H1 (cell line): ENCODE measurements around the gene UBASH3A. TPM values are rescaled to one million over a fixed set of nuclear protein-coding genes. Genes with fewer than 3 reads are reported as not detected.
A peak's percentile ranks its signal among the peaks of the same experiment; 100 is the strongest.

Experiments
- CTCF ChIA-PET: fragments of 300-600 bp; sonication (Branson Sonifier 250); formaldehyde crosslinking; loops from one replicate; lab custom pipeline; 2021; ENCODE audit not compliant: partially characterized antibody; lab: Charles Lee
- POLR2A ChIA-PET: fragments of 300-600 bp; sonication (Branson Sonifier 250); formaldehyde crosslinking; loops from one replicate; lab custom pipeline; 2021; ENCODE audit warnings: inconsistent platforms; ENCODE audit not compliant: partially characterized antibody; lab: Charles Lee
- DNase-seq, 2 experiments: peaks; one replicate each; pipeline versions ENCODE4 v3.0.0 to v3.0.0-alpha.2; 2010 to 2022; ENCODE audit warnings: low spot score in 2 of 2, low read depth in 1 of 2, mixed read lengths in 1 of 2
- FAIRE-seq: peaks from 2 replicates; lab custom pipeline; 2011; peaks lifted over from hg19 to GRCh38; lab: Jason Lieb, UNC
- H2AFZ ChIP-seq: 2 replicates; pipeline ENCODE4 v1.8.1; 2012; ENCODE audit warnings: low read length, inconsistent platforms
- H2AK5ac ChIP-seq: 2 replicates; pipeline ENCODE4 v1.6.1; 2013; ENCODE audit warnings: low read depth, low read length
- H2BK120ac ChIP-seq: replicated peaks from 2 replicates; pipeline ENCODE3; 2013; ENCODE audit warnings: low read depth, low read length, inconsistent platforms
- H2BK12ac ChIP-seq: 2 replicates; pipeline ENCODE4 v1.6.1; 2013; ENCODE audit warnings: low read depth, low read length
- H2BK15ac ChIP-seq: 2 replicates; pipeline ENCODE4 v1.6.1; 2013; ENCODE audit warnings: low read length
- H2BK20ac ChIP-seq: 2 replicates; pipeline ENCODE4 v1.6.1; 2013; ENCODE audit warnings: low read length
- H2BK5ac ChIP-seq: 2 replicates; pipeline ENCODE4 v1.6.1; 2013; ENCODE audit warnings: low read depth, low read length
- H3K14ac ChIP-seq: 2 replicates; pipeline ENCODE4 v1.6.1; 2013; ENCODE audit warnings: inconsistent platforms; ENCODE audit not compliant: insufficient read length
- H3K18ac ChIP-seq: 2 replicates; pipeline ENCODE4 v1.6.1; 2013; ENCODE audit warnings: low read length; ENCODE audit errors: extremely low read depth
- H3K23ac ChIP-seq: 2 replicates; pipeline ENCODE4 v1.6.1; 2013; ENCODE audit warnings: inconsistent platforms; ENCODE audit not compliant: insufficient read length
- H3K23me2 ChIP-seq: 2 replicates; pipeline ENCODE4 v1.6.1; 2013; ENCODE audit warnings: low read depth, low read length
- H3K27ac ChIP-seq: 2 replicates; pipeline ENCODE4 v1.6.1; 2011; ENCODE audit warnings: low read depth, low read length, inconsistent platforms
- H3K27me3 ChIP-seq, 4 experiments: replicated peaks in 1 of 4; 1 replicate in 1 of 4; 2 replicates in 3 of 4; pipeline versions ENCODE4 v1.6.1 to v1.8.1; 2011 to 2013; ENCODE audit warnings: low read length in 3 of 4, mild to moderate bottlenecking in 3 of 4, inconsistent platforms in 2 of 4, mixed read lengths in 2 of 4, moderate library complexity in 1 of 4; ENCODE audit not compliant: control insufficient read depth in 3 of 4, insufficient read depth in 3 of 4; ENCODE audit errors: extremely low read depth in 1 of 4
- H3K36me3 ChIP-seq, 4 experiments: 2 replicates each; pipeline versions ENCODE4 v1.6.1 to v1.8.1; 2011 to 2013; ENCODE audit warnings: mild to moderate bottlenecking in 4 of 4, low read length in 3 of 4, moderate library complexity in 2 of 4, control low read depth in 1 of 4, inconsistent platforms in 1 of 4; ENCODE audit not compliant: insufficient read depth in 4 of 4, control insufficient read depth in 2 of 4
- H3K4ac ChIP-seq: replicated peaks from 2 replicates; pipeline ENCODE3; 2013; ENCODE audit warnings: low read length, low read depth, mixed read lengths, inconsistent platforms; ENCODE audit not compliant: insufficient read length
- H3K4me1 ChIP-seq, 4 experiments: replicated peaks in 1 of 4; 1 replicate in 1 of 4; 2 replicates in 3 of 4; pipeline versions ENCODE4 v1.6.1 to v1.8.1; 2011 to 2013; ENCODE audit warnings: low read length in 3 of 4, inconsistent platforms in 2 of 4, mixed read lengths in 1 of 4; ENCODE audit not compliant: insufficient read depth in 4 of 4, control insufficient read depth in 3 of 4
- H3K4me2 ChIP-seq, 2 experiments: 2 replicates each; pipeline versions ENCODE4 v1.6.1 to v1.8.1; 2011 to 2013; ENCODE audit warnings: low read depth in 2 of 2, low read length in 2 of 2, control low read depth in 1 of 2, inconsistent platforms in 1 of 2, mild to moderate bottlenecking in 1 of 2; ENCODE audit not compliant: insufficient read depth in 1 of 2
- H3K4me3 ChIP-seq, 4 experiments: fragments of 200-600, 300-600 bp in 1 of 4; sonication (generic), shearing (Covaris generic), sonication (Bioruptor Twin) in 1 of 4; 2 replicates each; pipeline versions ENCODE4 v1.5.1 to v1.8.1; 2011 to 2016; ENCODE audit warnings: low read length in 4 of 4, low read depth in 3 of 4, control low read depth in 2 of 4, inconsistent platforms in 2 of 4, mild to moderate bottlenecking in 2 of 4, mixed read lengths in 1 of 4, moderate library complexity in 1 of 4; ENCODE audit not compliant: insufficient read depth in 2 of 4; ENCODE audit errors: extremely low read depth in 1 of 4
- H3K56ac ChIP-seq: replicated peaks from 2 replicates; pipeline ENCODE3; 2013; ENCODE audit warnings: low read depth, mild to moderate bottlenecking, mixed read lengths, low read length, inconsistent platforms; ENCODE audit not compliant: insufficient read length
- H3K79me1 ChIP-seq: 2 replicates; pipeline ENCODE4 v1.6.1; 2013; ENCODE audit warnings: low read depth, low read length, control low read depth
- H3K79me2 ChIP-seq, 2 experiments: 2 replicates each; pipeline versions ENCODE4 v1.6.1 to v1.8.1; 2012 to 2013; ENCODE audit warnings: low read length in 2 of 2, mild to moderate bottlenecking in 2 of 2, inconsistent platforms in 1 of 2; ENCODE audit not compliant: insufficient read depth in 2 of 2, control insufficient read depth in 1 of 2
- H3K9ac ChIP-seq, 4 experiments: replicated peaks in 1 of 4; 1 replicate in 1 of 4; 2 replicates in 3 of 4; pipeline versions ENCODE4 v1.6.1 to v1.8.1; 2011 to 2013; ENCODE audit warnings: low read depth in 3 of 4, low read length in 3 of 4, control low read depth in 2 of 4, mild to moderate bottlenecking in 2 of 4, moderate library complexity in 2 of 4, inconsistent platforms in 1 of 4; ENCODE audit errors: extremely low read depth in 1 of 4
- H3K9me3 ChIP-seq, 2 experiments: 2 replicates each; pipeline versions ENCODE4 v1.6.1 to v1.8.1; 2012 to 2013; ENCODE audit warnings: mild to moderate bottlenecking in 2 of 2, moderate library complexity in 2 of 2, control low read depth in 1 of 2, inconsistent platforms in 1 of 2, low read depth in 1 of 2, low read length in 1 of 2, mixed read lengths in 1 of 2; ENCODE audit not compliant: insufficient read depth in 2 of 2
- H4K20me1 ChIP-seq, 2 experiments: replicated peaks in 1 of 2; 2 replicates each; pipeline versions ENCODE3 to v1.8.1; 2011 to 2013; ENCODE audit warnings: inconsistent platforms in 2 of 2, low read length in 2 of 2, mild to moderate bottlenecking in 1 of 2; ENCODE audit not compliant: insufficient read depth in 2 of 2, control insufficient read depth in 1 of 2
- H4K5ac ChIP-seq: 2 replicates; pipeline ENCODE4 v1.6.1; 2013; ENCODE audit warnings: low read length, low read depth, mixed read lengths, inconsistent platforms; ENCODE audit not compliant: insufficient read length
- H4K8ac ChIP-seq: 2 replicates; pipeline ENCODE4 v1.8.0; 2013; ENCODE audit warnings: mild to moderate bottlenecking, moderate library complexity, low read length, inconsistent platforms; ENCODE audit not compliant: insufficient read depth; ENCODE audit errors: extremely low read depth
- H4K91ac ChIP-seq: replicated peaks from 2 replicates; pipeline ENCODE3; 2013; ENCODE audit warnings: low read length, mixed read lengths, inconsistent platforms; ENCODE audit not compliant: insufficient read length
- BCL11A ChIP-seq, 2 experiments: IDR thresholded peaks; one replicate each; pipeline ENCODE4 v1.6.1; 2011; ENCODE audit warnings: low read depth in 2 of 2, low read length in 2 of 2, mild to moderate bottlenecking in 2 of 2
- BRCA1 ChIP-seq: IDR thresholded peaks from 2 replicates; pipeline ENCODE4 v1.6.1; 2012; ENCODE audit warnings: low read depth, low read length, improper control_type of control experiment
- HDAC2 ChIP-seq, 2 experiments: fragments of 300-600 bp in 1 of 2; sonication (generic) in 1 of 2; IDR thresholded peaks; 2 replicates each; pipeline ENCODE4 v1.6.1; 2011 to 2012; ENCODE audit warnings: low read depth in 2 of 2, low read length in 2 of 2, mild to moderate bottlenecking in 2 of 2, moderate library complexity in 2 of 2, borderline replicate concordance in 1 of 2, inconsistent platforms in 1 of 2
- KDM1A ChIP-seq: fragments of 200-600, 300-600 bp; sonication (generic); IDR thresholded peaks from 2 replicates; pipeline ENCODE4 v1.7.1; 2016; ENCODE audit warnings: mild to moderate bottlenecking, low read length, borderline replicate concordance
- POLR2AphosphoS5 ChIP-seq: IDR thresholded peaks from 2 replicates; pipeline ENCODE4 v1.6.1; 2011; ENCODE audit warnings: low read depth, low read length
- SIRT6 ChIP-seq: IDR thresholded peaks from one replicate; pipeline ENCODE4 v1.7.1; 2012; ENCODE audit warnings: low read length, inconsistent platforms
- SUZ12 ChIP-seq: fragments of 200-600 bp; sonication (generic); IDR thresholded peaks from 2 replicates; pipeline ENCODE4 v1.6.1; 2012; ENCODE audit warnings: mild to moderate bottlenecking, inconsistent platforms, low read length, moderate library complexity, mixed read lengths
- TCF12 ChIP-seq: IDR thresholded peaks from 2 replicates; pipeline ENCODE4 v1.6.1; 2011; ENCODE audit warnings: low read depth, mild to moderate bottlenecking, low read length
- USF2 ChIP-seq: IDR thresholded peaks from 2 replicates; pipeline ENCODE4 v1.6.1; 2011; ENCODE audit warnings: low read length, improper control_type of control experiment
- WGBS, 2 experiments: shearing (Covaris generic) in 1 of 2; methylation state at CpG; one replicate each; pipeline versions ENCODE4 v1.1.6 to v1.1.7; 2013 to 2015; ENCODE audit warnings: low lambda C conversion rate in 2 of 2, mixed read lengths in 2 of 2, inconsistent platforms in 1 of 2, low coverage in 1 of 2, missing lambda C conversion rate in 1 of 2; ENCODE audit not compliant: insufficient replicate concordance in 2 of 2, insufficient coverage in 1 of 2, insufficient read length in 1 of 2; ENCODE audit errors: extremely low coverage in 1 of 2, missing lambda C conversion rate in 1 of 2; 5-methylcytosine and 5-hydroxymethylcytosine counted together
- polyA plus RNA-seq, 7 experiments: library from polyadenylated mRNA; depleted of rRNA in 3 of 7; stranded (reverse) in 5 of 7; unstranded in 2 of 7; fragments of >200 nt in 5 of 7; fragments of 200-250 nt in 2 of 7; gene quantifications; 1 replicate in 5 of 7; 2 replicates in 1 of 7; 4 replicates in 1 of 7; pipeline versions ENCODE4 v1.2.1 to v1.2.3, GENCODE V29; 2011 to 2013; ENCODE audit warnings: missing spikeins in 2 of 7, mixed read lengths in 2 of 7
- total RNA-seq: library from RNA; stranded (reverse); fragmentation: NEBNext Ultra II Directional; extraction: Animal tissue kit (Norgen Biotek cat#: 25700); gene quantifications from 2 replicates; pipeline ENCODE4 v1.2.1, GENCODE V29; 2021
- TF ChIP-seq, protein P1 (sequence below): IDR thresholded peaks from 2 replicates; pipeline ENCODE4 v1.6.1; 2012; ENCODE audit warnings: low read length, inconsistent platforms

UBASH3A gene
- total and polyA plus RNA-seq, 2 of the 8 experiments (the other 6 are each of a cell fraction or from before 2014, with no cell fraction given) = not detected

DNA sequence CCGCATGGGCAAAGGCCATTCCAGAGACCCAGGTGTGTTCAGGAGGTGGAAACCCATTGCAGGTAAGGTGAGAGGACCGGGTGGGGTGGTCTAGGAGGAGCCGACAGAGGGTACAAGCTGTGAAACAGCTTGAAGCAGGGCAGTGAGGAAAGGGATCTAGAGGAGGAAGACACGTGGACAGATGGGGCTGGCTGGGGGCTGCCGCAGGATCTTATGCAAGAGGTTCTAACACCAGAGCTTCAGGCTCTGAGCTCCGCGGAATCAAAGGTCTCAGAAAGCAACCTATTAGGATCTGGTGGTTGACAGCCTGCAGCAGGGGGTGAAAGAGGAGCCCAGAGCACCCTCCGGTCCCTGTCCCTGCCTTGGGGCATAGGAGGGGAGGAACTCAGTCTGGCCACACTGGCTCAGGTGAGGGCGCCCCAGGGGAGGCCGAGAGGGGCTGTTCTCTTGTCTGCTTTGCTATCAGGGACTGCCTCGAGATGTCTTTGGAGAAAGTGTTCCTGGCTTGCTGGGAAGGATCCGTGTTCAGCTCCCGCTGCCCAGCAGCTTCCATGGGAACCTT is 39.3 kb upstream of the UBASH3A start:
- no peak overlapping the region for H3K9ac ChIP-seq
- 0 out of 2 replicates have a peak overlapping the region, but pooled peaks have one; percentile 3 for H2BK12ac ChIP-seq
- H3K9me3 ChIP-seq = peaks cover 7 to 8% of the 10 kb centered on the region in 2 experiments; a peak in 3 of 4 replicates
- no peaks in the 10 kb centered on the region for H3K79me2 ChIP-seq
- H2AK5ac ChIP-seq = no peak overlapping the region
- 87% methylated on average over 13 of the region's 13 CpGs; no CpG with 5 or more reads in 1 of the 2 experiments for WGBS, 2 experiments
- H2AFZ ChIP-seq = no peak overlapping the region
- peak overlapping the region; percentile 39; the same call in 1 of the 2 replicates for H4K8ac ChIP-seq
- H3K27me3 ChIP-seq = no peaks in the 10 kb centered on the region
- ChIA-PET CTCF (interaction anchor here (1.1 to 4.0 kb wide), 4 partner anchors 17 to 218 kb away, joined by 3 to 28 read pairs (median 4); no protein-coding TSS in a partner anchor), POLR2A (no interaction called here)
- H3K4me3 ChIP-seq = no peak overlapping the region
- no peak overlapping the region for H4K91ac ChIP-seq
- no peak overlapping the region for H3K56ac ChIP-seq
- H4K5ac ChIP-seq = no peak overlapping the region
- no peak overlapping the region for H3K18ac ChIP-seq
- no peak overlapping the region for H3K14ac ChIP-seq
- no peak overlapping the region for H3K23ac ChIP-seq
- no peak overlapping the region for H2BK5ac ChIP-seq
- H2BK120ac ChIP-seq = no peak overlapping the region
- H3K27ac ChIP-seq = no peak overlapping the region
- H3K4ac ChIP-seq = no peak overlapping the region
- DNase-seq = no peak
- H3K4me2 ChIP-seq = no peak overlapping the region
- H3K4me1 ChIP-seq = no peaks in the 10 kb centered on the region; a peak in 2 of 7 replicates
- no peaks in the 10 kb centered on the region for H3K23me2 ChIP-seq
- no peaks in the 10 kb centered on the region for H3K79me1 ChIP-seq
- H2BK15ac ChIP-seq = no peak overlapping the region
- H3K36me3 ChIP-seq = no peaks in the 10 kb centered on the region
- H4K20me1 ChIP-seq = no peaks in the 10 kb centered on the region
- no peak overlapping the region for H2BK20ac ChIP-seq
- no peak for FAIRE-seq
- TF ChIP-seq SIRT6 (no peak), POLR2AphosphoS5 (no peak), HDAC2 (IDR thresholded peaks at IDR 0.05; ENCODE audit: borderline replicate concordance in 1 of 2, low read depth in 2 of 2, low read length in 2 of 2) (no peak), USF2 (no peak), SUZ12 (no peak), TCF12 (no peak), BRCA1 (no peak), KDM1A (no peak), BCL11A (IDR thresholded peaks at IDR 0.05; ENCODE audit: low read depth in 2 of 2, low read length in 2 of 2) (no peak)
- TF ChIP-seq, protein P1, sequence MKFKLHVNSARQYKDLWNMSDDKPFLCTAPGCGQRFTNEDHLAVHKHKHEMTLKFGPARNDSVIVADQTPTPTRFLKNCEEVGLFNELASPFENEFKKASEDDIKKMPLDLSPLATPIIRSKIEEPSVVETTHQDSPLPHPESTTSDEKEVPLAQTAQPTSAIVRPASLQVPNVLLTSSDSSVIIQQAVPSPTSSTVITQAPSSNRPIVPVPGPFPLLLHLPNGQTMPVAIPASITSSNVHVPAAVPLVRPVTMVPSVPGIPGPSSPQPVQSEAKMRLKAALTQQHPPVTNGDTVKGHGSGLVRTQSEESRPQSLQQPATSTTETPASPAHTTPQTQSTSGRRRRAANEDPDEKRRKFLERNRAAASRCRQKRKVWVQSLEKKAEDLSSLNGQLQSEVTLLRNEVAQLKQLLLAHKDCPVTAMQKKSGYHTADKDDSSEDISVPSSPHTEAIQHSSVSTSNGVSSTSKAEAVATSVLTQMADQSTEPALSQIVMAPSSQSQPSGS = no peak
